ENCODE data around the gene INTS3. TPM values are rescaled to one million over a fixed set of nuclear protein-coding genes. Genes with fewer than 3 reads are reported as not detected.
"Not testable (repeated sequence)": the region's sequence is repeated elsewhere in the genome, so short reads cannot be mapped to it uniquely, and the experiment has no call there.

Gene INTS3
- total RNA-seq, 1 donor from 2014 or later: 59.2 TPM

DNA sequence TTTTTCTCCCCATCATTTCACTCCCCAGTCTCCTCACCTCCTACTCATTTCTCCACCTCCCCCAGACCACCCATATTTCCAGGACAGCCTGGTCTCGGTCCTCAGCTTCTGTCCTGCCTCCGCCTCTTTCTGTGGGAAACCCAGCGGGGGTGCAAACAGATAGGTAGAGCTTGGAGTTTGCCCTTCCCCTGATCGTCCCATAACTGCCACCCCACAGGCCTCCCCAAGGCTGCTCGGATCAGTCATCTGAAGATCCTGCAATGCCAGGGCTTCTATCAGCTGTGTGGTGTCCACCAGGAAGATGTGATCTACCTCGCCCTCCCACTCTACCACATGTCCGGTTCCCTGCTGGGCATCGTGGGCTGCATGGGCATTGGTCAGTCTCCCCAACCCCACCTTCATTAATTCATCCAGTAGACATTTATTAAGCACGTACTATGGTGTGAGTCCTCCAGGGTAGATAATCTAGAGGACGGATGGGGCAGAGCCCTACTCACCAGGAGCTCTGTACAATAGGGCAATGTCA is 49.1 kb downstream of the INTS3 start:
- no peak for DNase-seq (ENCODE audit: low read depth)

DNA sequence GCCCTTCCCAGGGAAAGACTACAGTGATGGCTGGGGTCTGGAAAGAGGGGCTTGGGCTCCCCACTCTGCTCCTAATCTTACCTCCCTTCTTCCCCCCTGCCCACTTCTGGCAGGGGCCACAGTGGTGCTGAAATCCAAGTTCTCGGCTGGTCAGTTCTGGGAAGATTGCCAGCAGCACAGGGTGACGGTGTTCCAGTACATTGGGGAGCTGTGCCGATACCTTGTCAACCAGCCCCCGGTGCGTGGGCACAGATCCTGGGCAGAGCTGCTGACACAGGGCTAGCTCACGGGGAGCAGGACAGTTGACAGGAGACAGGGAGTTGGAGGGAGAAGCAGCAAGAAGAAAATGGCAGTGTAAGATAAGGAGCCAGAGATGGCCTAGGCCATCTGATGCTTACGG is 49.8 kb downstream of the INTS3 start:
- DNase-seq (ENCODE audit: low read depth): peak; percentile 65

DNA sequence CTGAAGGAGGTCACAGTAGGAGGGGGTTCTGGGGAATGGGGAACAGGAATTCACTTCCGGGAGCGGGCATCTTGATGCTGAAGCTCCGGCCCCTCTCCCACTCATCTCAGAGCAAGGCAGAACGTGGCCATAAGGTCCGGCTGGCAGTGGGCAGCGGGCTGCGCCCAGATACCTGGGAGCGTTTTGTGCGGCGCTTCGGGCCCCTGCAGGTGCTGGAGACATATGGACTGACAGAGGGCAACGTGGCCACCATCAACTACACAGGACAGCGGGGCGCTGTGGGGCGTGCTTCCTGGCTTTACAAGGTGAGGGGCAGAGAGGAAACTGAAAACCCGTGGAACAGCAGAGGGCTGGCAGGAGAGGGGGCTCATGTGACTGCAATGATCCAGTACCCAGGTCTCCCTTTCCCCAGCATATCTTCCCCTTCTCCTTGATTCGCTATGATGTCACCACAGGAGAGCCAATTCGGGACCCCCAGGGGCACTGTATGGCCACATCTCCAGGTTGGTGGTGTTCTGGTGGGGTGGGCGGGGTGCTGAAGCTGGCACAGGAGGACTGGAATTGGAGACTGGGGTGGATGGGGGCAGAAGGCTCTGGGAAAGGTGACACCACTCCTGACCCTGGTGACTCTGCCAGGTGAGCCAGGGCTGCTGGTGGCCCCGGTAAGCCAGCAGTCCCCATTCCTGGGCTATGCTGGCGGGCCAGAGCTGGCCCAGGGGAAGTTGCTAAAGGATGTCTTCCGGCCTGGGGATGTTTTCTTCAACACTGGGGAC is 50.4 kb downstream of the INTS3 start:
- DNase-seq (ENCODE audit: low read depth): no peak

DNA sequence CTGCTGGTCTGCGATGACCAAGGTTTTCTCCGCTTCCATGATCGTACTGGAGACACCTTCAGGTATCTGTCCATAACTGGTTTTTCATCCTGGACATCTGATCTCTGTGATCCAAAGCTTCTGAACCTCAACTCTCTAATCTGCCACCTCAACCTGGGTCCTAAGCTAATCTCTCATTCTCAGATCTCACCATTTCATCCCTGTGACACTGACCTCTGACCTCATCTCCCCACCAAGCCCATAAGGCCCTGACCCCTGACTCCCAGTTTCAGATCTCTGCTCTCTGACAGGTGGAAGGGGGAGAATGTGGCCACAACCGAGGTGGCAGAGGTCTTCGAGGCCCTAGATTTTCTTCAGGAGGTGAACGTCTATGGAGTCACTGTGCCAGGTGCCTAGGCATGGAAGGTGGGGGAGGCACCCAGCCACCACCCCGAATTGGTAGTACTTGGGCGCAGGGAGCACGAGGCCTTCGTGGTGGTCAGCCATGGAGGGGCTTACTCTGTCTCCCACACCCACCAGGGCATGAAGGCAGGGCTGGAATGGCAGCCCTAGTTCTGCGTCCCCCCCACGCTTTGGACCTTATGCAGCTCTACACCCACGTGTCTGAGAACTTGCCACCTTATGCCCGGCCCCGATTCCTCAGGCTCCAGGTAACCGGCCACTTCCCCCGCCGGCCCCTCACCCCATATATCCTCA is 51.1 kb downstream of the INTS3 start:
- no peak for DNase-seq (ENCODE audit: low read depth)

DNA sequence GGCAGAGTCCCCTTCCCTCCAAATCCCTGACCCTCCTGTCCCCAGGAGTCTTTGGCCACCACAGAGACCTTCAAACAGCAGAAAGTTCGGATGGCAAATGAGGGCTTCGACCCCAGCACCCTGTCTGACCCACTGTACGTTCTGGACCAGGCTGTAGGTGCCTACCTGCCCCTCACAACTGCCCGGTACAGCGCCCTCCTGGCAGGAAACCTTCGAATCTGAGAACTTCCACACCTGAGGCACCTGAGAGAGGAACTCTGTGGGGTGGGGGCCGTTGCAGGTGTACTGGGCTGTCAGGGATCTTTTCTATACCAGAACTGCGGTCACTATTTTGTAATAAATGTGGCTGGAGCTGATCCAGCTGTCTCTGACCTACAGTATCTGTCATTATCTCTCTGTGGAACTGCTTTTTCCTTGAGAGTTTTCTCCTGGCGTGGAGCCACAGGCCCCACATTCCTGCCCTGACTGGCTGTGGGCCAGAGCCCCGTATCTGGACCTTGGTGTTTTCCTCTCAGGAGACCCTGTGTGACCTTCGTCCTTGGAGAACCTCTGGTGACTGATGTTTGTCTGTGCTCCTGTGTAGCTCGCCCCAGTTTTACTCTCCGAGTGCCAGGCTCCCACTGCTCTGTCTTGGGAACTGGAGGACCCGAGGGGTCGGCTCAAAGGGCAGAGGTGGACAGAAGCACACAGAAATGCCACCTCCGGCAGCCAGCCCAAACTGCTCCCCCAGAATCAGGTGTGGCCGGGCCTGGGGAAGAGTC is 52.1 kb downstream of the INTS3 start:
- no peak for DNase-seq (ENCODE audit: low read depth)

DNA sequence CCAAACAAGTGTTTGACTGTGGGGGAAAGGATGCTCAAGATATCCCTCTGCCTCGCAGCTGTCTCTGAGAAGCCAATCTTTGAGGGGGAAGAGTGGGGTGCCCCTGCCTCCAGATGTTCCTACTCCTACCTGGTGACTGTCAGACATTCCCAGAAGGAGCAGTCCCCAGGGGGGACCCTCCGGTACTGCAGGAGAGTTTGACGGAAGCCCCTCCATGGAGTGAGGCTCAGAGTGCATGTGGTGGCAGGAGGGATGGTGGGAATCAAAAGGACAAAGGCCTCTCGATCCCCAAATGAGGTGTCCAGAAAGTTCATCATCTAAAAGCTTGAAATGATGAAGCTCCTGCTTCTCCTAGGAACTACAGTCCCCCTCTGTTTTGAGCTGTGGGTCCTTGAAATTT is 52.7 kb downstream of the INTS3 start:
- no peak for DNase-seq (ENCODE audit: low read depth)

DNA sequence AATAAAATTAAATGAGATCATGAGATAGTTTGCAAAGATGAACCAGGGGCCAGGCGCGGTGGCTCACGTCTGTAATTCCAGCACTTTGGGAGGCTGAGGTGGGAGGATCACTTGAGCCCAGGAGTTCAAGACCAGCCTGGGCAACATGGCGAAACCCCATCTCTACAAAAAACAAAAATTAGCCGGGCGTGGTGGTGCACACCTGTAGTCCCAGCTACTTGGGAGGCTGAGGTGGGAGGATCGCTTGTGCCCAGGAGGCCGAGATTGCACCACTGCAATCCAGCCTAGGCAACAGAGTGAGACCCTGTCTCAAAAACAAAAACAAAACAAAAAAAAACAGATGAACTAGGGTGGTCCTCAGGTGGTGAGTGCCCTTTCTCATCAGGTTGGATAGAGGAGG is 54.8 kb downstream of the INTS3 start:
- not testable (repeated sequence) for DNase-seq (ENCODE audit: low read depth)

DNA sequence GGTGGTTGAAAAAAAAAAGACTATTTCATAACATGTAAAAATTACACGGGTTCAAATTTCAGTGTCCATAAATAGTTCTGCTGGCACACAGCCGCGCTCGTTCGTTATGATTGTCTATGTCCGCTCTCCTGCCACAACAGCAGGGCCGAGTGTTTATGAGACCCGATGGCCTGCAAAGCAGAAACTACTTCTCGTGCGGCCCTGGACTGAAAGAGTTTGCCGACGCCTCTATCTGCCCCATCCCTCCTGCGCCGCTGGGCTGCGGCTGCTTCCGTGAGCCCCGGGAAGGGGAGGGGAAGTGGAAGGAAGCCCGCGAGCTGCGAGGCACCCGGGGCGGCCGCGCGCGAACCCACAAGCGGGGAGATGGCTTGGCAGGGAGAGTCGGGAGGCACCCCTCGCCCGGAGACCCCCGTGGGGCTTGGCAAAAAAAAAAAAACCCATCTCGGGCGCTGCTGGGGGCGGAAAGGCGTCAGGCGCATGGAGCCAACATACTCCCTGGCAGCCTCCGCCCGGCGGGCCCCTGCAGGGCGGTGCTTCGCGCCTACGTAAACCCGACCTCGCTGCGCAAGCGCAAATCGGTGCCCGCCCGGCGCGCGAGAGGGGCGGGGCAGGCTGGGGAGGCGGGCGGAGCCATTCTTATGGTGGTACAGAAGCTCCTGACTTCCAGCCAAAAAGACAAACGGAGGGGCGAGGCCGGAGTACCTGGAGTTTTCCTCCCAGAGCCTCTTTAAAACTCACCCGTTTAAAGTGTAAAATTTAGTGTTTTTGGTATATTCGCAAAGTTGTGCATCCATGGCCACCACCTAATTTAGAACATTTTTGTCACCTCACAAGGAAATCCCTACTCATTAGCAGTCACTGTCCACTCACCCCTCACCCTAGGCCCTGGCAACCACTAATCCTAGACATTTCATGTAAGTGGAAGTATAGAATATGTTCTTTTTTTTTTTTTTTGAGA is 55.7 kb downstream of the INTS3 start:
- DNase-seq (ENCODE audit: low read depth): peak; percentile 71

DNA sequence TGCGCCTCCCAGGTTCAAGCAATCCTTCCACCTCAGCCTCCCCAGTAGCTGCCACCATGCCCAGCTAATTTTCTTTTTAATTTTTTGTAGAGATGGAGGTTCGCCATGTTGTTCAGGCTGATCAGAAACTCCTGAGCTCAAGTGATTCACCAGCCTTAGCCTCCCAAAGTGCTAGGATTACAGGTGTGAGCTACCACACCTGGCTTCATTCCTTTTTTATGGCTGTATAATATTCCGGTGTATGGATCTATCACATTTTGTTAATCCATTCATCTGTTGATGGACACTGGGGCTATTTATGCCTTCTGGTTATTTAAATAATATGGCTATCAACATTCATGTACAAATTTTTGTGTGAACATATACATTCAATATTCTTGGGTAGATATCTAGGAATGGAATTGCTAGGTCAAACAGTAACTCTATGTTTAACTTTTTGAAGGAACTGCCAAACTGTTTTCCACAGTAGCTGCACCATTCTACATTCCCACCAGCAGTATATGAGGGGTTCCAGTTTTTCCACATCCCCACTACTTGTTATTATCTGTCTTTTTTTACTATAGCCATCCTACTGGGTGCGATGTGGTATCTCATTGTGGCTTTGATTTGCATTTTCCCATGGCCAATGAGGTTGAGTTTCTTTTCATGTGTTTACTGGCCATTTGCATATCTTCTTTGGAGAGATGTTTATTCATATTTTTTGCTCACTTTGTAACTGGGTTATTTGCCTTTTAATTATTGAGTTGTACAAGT is 58.4 kb downstream of the INTS3 start:
- no peak for DNase-seq (ENCODE audit: low read depth)

DNA sequence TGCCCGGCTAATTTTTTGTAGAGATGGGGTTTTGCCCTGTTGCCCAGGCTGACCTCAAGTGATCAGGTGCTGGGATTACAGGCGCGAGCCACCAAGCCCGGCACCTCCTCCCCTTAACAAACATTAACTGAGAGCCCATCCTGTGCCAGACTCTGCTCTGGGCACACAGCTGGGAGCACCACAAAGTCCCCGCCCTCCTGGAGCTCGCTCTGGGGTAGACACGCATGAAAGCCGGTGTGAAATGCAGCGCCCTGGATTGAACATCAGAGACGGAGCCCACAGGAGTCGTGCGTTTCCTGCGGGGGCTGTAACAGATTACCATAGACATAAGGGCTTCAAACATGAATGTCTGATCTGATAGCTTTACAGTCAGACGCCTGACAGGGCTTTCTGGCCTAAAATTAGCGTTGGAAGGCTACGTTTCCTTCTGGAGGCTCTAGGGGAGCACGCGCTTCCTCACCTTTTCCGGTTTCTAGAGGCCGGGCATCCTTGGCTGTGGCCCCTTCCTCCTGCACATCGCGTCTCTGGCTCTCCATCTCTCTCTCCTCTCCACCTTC is 61.7 kb downstream of the INTS3 start:
- DNase-seq (ENCODE audit: low read depth): peak; percentile 54

DNA sequence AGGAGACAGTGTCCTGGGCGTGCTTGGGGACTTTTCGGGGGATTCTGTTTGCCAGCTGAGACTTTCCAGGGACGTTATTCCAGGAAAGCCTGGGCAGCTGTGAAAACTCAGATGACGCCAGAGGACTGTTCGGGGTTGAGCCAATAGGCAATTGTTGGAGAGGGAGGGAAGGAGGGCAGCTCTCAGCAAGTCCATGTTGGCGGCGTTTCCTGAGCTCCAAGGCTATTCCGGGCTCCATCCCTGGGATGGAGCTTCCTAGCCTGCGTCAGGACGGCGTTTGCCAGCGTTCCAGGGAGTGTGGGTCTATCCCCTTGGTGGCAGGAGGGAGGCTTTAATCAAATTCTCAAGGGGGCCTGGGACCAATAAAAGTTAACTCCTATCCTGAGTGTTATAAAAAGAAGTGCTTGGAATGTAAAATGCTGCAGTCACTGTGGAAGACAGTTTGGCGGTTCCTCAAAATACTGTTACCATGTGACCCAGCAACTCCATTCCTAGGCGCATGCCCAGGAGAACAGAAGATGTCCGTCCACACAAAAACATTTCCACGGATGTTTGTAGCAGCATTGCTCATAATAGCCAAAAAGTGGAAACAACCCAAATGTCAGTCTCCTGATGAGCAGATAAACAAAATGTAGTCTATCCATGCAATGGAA is 62.6 kb downstream of the INTS3 start:
- no peak for DNase-seq (ENCODE audit: low read depth)

DNA sequence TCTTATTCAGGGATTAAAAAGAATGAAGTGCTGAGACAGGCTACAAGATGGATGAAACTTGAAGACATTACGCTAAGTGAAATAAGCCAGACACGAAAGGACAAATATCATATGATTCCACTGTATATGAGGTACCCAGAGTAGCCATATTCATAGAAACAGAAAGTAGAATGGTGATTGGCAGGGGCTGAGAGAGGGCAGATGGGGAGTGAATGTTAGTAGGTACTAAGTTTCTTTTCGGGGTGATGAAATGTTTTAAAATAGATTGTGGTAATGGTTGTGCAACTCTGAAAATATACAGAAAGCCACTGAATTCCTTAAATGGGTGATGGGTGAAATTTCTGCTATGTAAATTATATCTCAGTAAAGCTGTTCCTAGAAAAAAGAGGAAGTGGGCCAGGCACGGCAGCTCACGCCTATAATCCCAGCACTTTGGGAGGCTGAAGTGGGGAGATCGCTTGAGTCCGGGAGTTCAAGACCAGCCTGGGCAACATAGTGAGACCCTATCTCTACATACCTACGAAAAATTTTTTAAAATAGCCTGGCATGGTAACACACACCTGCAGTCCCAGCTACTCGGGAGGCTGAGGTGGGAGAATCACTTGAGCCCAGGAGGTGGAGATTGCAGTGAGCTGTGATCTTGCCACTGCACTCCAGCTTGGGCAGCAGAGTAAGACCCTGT is 63.3 kb downstream of the INTS3 start:
- peak; percentile 75 for DNase-seq (ENCODE audit: low read depth)

DNA sequence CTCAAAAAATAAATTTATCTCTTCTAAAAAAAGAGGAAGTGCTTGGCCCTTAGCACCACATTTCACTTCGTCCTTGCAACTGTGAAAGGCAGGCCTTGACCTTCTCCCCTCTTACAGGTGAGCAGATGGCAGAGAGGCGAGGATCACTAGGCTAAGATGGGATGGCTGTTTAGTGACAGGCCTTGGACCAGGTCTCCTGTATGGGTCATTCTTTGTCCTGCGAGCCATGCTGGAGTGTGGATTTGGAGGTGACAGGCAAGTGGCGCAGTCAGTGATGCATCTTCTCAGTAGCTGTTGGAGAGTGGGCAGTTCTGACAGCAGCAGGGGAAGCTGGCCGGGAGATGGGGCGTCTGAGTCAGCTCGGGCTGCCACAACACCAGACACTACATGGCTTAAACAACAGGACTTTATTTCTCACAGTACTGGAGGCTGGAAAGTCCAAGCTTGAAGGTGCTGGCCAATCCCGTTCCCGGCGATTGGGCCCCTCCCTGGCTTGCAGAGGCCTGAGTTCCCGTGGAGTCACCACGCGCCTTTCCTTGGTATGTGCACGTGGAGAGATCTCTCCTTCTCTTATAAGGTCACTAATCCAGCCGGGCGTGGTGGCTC is 63.9 kb downstream of the INTS3 start:
- peak; percentile 12 for DNase-seq (ENCODE audit: low read depth)

DNA sequence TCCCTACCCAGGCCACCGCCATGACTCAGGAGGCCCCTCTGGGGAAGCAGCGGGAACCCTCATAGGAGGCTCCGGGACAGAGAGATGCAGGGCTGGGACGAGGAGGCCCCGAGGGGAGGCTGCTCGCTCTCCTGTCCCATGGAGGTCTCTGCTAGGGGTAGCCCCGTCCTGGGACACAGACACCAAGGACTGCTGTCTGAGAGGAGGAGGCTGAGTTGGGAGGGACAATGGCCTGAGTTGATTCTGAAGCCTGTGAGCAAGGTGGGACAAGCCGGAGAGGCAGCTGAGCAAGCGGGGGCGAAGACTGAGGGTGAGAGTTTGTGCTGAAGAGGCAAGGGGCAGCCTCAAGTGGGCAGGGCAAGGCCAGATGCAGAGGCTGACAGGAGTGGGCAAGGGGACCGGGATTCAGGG is 64.8 kb downstream of the INTS3 start:
- no peak for DNase-seq (ENCODE audit: low read depth)

DNA sequence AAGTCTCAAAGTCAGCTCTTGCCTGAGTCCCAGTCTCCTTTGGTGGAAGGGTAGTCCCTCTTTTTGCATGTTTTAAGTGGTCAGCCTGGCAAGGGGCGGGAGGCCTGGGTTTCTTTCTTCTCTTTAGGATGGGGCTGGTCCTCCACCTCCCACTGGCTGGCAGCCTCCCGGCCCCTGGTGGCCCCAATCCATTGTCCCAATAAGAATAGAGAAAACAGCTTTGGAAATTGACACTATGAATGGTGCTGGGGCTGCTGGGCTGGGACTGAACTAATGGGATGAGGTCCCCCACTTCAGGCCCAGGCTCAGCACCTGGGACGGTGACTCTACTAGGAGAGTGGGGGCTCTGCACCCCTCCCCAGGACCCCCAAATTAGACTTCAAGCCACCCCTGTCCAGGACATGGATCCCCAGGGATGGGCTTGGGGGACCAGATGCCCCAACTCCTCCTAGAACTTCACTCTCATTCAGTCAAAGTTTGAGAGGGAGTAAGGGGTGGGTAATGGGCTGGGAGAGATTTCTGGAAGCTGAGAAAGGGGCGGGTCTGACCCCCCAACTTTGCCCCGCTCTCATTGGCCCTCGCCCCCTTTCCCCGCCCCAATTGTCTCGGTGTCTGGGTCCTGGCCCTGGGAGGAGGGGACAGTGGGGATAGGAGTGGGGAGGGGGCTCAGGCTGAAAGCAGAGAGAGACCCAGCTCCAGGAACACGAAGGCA is 65.6 kb downstream of the INTS3 start:
- no peak for DNase-seq (ENCODE audit: low read depth)

DNA sequence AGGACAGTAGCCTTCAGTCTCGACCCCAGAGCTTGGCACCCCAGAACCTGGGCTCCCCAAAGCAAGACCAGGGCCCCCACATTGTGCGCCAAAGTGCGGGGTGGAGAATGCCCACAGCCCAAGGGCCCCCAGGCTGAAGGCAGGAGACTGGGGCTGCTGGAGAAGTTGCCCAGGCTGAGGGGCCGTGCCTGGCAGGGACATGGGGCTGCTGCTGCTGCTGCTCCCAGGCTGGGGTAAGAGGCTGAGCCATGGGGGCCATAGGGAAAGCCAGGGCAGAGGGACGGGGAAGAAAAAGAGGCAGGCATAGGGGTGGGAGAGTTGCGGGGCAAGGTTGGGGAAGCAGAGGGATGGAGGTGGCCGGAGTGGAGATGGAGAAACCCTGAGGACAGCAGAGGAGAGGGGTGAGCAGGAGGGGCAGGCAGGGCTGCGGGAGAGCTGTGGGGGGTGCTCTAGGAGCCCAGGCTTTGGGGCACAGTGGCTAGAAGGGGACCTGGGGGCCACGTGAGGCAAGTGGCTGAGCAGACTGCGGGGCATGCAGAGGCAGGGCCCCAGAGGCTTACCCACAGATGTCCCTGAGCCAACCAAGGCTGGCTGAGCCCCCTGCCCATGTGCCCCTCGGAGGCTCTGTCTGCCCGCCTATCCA is 66.2 kb downstream of the INTS3 start:
- DNase-seq (ENCODE audit: low read depth): no peak

DNA sequence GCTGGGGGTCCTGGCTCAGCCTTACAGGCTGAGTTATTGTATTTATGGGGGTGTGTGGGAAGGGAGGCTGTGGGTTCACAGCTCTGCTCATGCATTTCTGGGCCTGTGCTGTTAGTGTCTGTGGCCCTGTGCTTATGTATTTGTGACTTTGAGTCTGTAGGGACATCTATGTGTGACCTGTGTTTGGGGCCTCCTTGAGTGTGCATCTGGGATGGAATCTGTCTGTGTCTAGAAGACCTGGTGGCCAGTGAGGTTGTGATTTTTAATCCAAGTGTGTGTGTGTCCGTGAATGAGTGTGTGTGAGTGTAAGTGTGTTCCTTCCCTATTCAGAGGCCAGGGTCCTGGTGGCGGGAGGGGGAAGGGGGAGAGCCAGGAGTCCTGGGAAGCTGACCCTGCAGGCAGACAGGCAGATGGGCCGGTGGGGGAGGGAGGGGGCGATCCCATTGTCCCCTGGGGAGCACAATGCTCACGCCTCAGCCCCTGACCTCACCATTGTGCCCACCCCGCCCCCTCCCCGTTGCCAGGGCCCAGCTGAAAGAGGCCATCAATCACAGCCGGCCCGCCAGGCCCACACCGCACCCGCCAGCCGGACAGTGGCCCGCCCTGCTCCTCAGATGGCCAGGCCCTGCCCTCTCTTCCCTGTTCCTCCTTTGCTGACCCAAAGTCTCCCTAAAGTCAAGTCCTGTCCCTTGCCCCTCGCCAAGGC is 66.9 kb downstream of the INTS3 start:
- DNase-seq (ENCODE audit: low read depth): no peak
